Kidney (tissue), 14 donors: ENCODE measurements around the gene TLN1. TPM values are rescaled to one million over a fixed set of nuclear protein-coding genes. Genes with fewer than 3 reads are reported as not detected.

Experiments used
- DNase-seq, 5 donors: peaks; one replicate each; pipeline ENCODE4 v3.0.0-alpha.2; 2013 to 2020
- FAIRE-seq: peaks from 2 replicates; lab custom pipeline; 2012; peaks lifted over from hg19 to GRCh38; lab: Jason Lieb, UNC
- H3K27ac ChIP-seq, 2 donors: one replicate each; pipeline ENCODE4 v1.7.0; 2013; ENCODE audit warnings: low read depth in 2 of 2, low read length in 2 of 2, inconsistent platforms in 1 of 2
- H3K27me3 ChIP-seq: one replicate; pipeline ENCODE4 v1.7.1; 2013; ENCODE audit warnings: low read length, inconsistent platforms; ENCODE audit not compliant: control insufficient read depth, insufficient read depth
- H3K36me3 ChIP-seq, 3 donors: one replicate each; pipeline versions ENCODE4 v1.7.0 to v1.7.1; 2013; ENCODE audit warnings: low read length in 3 of 3, control low read depth in 1 of 3, inconsistent platforms in 1 of 3; ENCODE audit not compliant: insufficient read depth in 3 of 3, control insufficient read depth in 2 of 3
- H3K4me1 ChIP-seq, 3 donors: one replicate each; pipeline versions ENCODE4 v1.7.0 to v1.7.1; 2013; ENCODE audit warnings: low read length in 3 of 3, inconsistent platforms in 1 of 3, low read depth in 1 of 3; ENCODE audit not compliant: control insufficient read depth in 2 of 3, insufficient read depth in 2 of 3
- H3K4me3 ChIP-seq, 3 donors: one replicate each; pipeline versions ENCODE4 v1.7.0 to v1.8.1; 2013; ENCODE audit warnings: low read length in 3 of 3, control low read depth in 1 of 3, inconsistent platforms in 1 of 3
- H3K9ac ChIP-seq, 3 donors: one replicate each; pipeline versions ENCODE4 v1.7.0 to v1.7.1; 2013; ENCODE audit warnings: low read length in 3 of 3, control low read depth in 1 of 3, inconsistent platforms in 1 of 3
- H3K9me3 ChIP-seq, 3 donors: one replicate each; pipeline versions ENCODE4 v1.7.0 to v1.7.1; 2013; ENCODE audit warnings: low read length in 3 of 3, control low read depth in 1 of 3, inconsistent platforms in 1 of 3; ENCODE audit not compliant: control insufficient read depth in 2 of 3, insufficient read depth in 1 of 3
- CTCF ChIP-seq: IDR thresholded peaks from 3 replicates; pipeline ENCODE4 v1.5.1; 2012; ENCODE audit warnings: mild to moderate bottlenecking, moderate library complexity, borderline replicate concordance; ENCODE audit not compliant: insufficient read depth; ENCODE audit errors: extremely low read depth
- intact Hi-C: fragments of 100-400 bp; cut with DNase I; formaldehyde crosslinking; loops from one replicate; pipeline ENCODE4 v1.11.1; 2022
- polyA plus RNA-seq: library from polyadenylated mRNA; stranded (reverse); fragments of 350-450 nt; fragmentation: Illumina TruSeq; extraction: RNeasy Lipid Tissue Mini Kit (QIAGEN cat#74804); gene quantifications from one replicate; pipeline ENCODE4 v1.2.3, GENCODE V29; 2014; ENCODE audit warnings: low read depth, low replicate concordance; ENCODE audit not compliant: insufficient read depth
- total RNA-seq: library from RNA; stranded (reverse); fragmentation: NEBNext Ultra II Directional; extraction: Animal tissue kit (Norgen Biotek cat#: 25700); gene quantifications from one replicate; pipeline ENCODE4 v1.2.1, GENCODE V29; 2021
- donor health status: control.
- donor health status: control.
- donor health status: control.
- donor health status: control.
- donor health status: control.
- donor health status: DM: yes; HTN: yes; CAD: no.
- donor health status: Normal renal cell carcinoma (clear cell type).

Gene TLN1
- total and polyA plus RNA-seq, 2 donors from 2014 or later = 71.7 to 376 TPM

- no peak for TF ChIP-seq CTCF
- no peaks in the 10 kb centered on the region for H3K27me3 ChIP-seq
- H3K9ac ChIP-seq = no peak overlapping the region
- DNase-seq (peak in 2 of 5 donors; percentile 53 to 77), FAIRE-seq (no peak)
- peak overlapping the region in 1 of 2 donors; percentile 46 for H3K27ac ChIP-seq
- H3K36me3 ChIP-seq = no peaks in the 10 kb centered on the region
- peaks cover 0 to 17% (median 6%) of the 10 kb centered on the region in 3 donors for H3K4me1 ChIP-seq
- no peaks in the 10 kb centered on the region for H3K9me3 ChIP-seq
- intact Hi-C loops = no loop called here
- H3K4me3 ChIP-seq = no peak overlapping the region
These were observed 39.5 kb upstream of the TLN1 start for GRCh38 chr9:35771534-35771933.

- Histone ChIP-seq H3K27me3 (no peaks in the 10 kb centered on the region), H3K4me1 (peaks cover 0 to 17% (median 6%) of the 10 kb centered on the region in 3 donors), H3K9ac (no peak overlapping the region), H3K9me3 (no peaks in the 10 kb centered on the region), H3K27ac (peak overlapping the region in 1 of 2 donors; percentile 46), H3K36me3 (no peaks in the 10 kb centered on the region), H3K4me3 (no peak overlapping the region)
- TF ChIP-seq CTCF = no peak
- no peak for FAIRE-seq
- DNase-seq = no peak
- intact Hi-C loops = no loop called here
These were observed 39.1 kb upstream of the TLN1 start for GRCh38 chr9:35771075-35771433.

DNA sequence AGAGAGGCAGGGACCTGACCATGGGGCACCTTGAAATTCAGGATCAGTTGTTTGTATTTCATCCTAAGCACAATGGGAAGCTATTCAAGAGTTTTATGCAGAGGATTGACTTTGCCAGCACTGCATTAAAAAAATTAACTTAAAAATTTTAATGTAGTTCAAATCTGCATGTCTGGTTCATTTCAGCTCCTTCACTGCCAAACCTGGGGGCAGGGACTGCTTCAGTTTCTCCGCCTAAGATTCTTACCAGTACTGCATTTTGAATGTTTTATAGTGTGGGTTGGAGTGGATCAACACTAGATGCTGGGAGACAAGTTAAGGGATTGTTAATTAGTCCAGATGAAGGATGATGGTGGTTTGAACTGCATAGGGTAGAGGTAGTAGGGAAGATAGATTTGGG, 37.8 kb upstream of the TLN1 start:
- H3K27me3 ChIP-seq = no peaks in the 10 kb centered on the region
- intact Hi-C loops = no loop called here
- DNase-seq (no peak), FAIRE-seq (no peak)
- H3K9me3 ChIP-seq = no peaks in the 10 kb centered on the region
- H3K4me1 ChIP-seq = peaks cover 0 to 11% (median 6%) of the 10 kb centered on the region in 3 donors
- H3K27ac ChIP-seq = no peak overlapping the region
- no peaks in the 10 kb centered on the region for H3K36me3 ChIP-seq
- H3K9ac ChIP-seq = no peak overlapping the region
- TF ChIP-seq CTCF = no peak
- no peak overlapping the region for H3K4me3 ChIP-seq

DNA sequence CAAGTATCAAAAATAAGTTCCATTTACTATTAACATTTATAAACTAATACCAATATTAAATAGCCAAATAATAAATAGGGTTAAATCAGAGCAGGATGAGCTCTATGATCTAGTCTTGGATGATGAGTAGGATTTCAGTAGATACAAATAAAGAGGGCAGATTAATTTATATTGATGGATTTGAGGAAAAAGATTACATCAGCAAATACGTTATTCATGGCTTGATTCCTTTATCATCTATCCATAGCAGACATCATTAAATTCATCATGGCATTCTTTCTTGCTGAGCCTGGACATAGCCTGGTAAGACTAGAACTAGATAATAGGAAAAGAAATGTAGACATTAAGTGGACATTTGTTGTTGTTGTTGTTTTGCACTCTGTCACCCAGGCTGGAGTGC, 35.5 kb upstream of the TLN1 start:
- no peak for TF ChIP-seq CTCF
- H3K9me3 ChIP-seq = no peaks in the 10 kb centered on the region
- no peak overlapping the region for H3K27ac ChIP-seq
- intact Hi-C loops = no loop called here
- FAIRE-seq (no peak), DNase-seq (no peak)
- no peaks in the 10 kb centered on the region for H3K27me3 ChIP-seq
- H3K4me1 ChIP-seq = peaks cover 0 to 11% (median 6%) of the 10 kb centered on the region in 3 donors
- no peaks in the 10 kb centered on the region for H3K36me3 ChIP-seq
- H3K9ac ChIP-seq = no peak overlapping the region
- H3K4me3 ChIP-seq = no peak overlapping the region
